PC-3 (cell line): Measurements from ENCODE around the gene STK11IP. TPM values are rescaled to one million over a fixed set of nuclear protein-coding genes. Genes with fewer than 3 reads are reported as not detected.

Experiments
- ATAC-seq: fragments of 200-7000 bp; cut with Tn5 transposase; 2 replicates; pipeline ENCODE4 v1.9.1; 2020; ENCODE audit warnings: mild to moderate bottlenecking, moderate library complexity
- BruUV-seq: library from RNA; stranded (reverse); fragments of 400-500 nt; replicated peaks from 2 replicates; lab custom pipeline; 2021; lab: Mats Ljungman, UMichigan
- CTCF ChIA-PET: fragments of 300-600 bp; sonication (Branson Sonifier 250); formaldehyde crosslinking; loops from one replicate; lab custom pipeline; 2022; ENCODE audit warnings: antibody characterized with exemption; lab: Charles Lee
- POLR2A ChIA-PET: fragments of 300-600 bp; sonication (Branson Sonifier 250); formaldehyde crosslinking; loops from one replicate; lab custom pipeline; 2022; ENCODE audit warnings: antibody characterized with exemption; ENCODE audit not compliant: unreplicated experiment; lab: Charles Lee
- DNase-seq: peaks from one replicate; pipeline ENCODE4 v3.0.0-alpha.2; 2015
- H2AFZ ChIP-seq: fragments of 300-600 bp; sonication (generic); 2 replicates; pipeline ENCODE4 v1.6.0; 2016; ENCODE audit warnings: antibody characterized with exemption, low read length
- H3F3A ChIP-seq: fragments of 300-600 bp; sonication (generic); one replicate; pipeline ENCODE4 v1.6.0; 2017; ENCODE audit warnings: antibody characterized with exemption, low read length, control low read depth, mild to moderate bottlenecking; ENCODE audit not compliant: unreplicated experiment
- H3K27ac ChIP-seq: fragments of 300-600 bp; sonication (generic); 2 replicates; pipeline ENCODE4 v1.5.1; 2016; ENCODE audit warnings: mild to moderate bottlenecking, low read length
- H3K27me3 ChIP-seq: fragments of 300-600 bp; sonication (generic); 2 replicates; pipeline ENCODE4 v1.6.1; 2016; ENCODE audit warnings: low read length, mixed read lengths
- H3K36me3 ChIP-seq: fragments of 300-600 bp; sonication (generic); 2 replicates; pipeline ENCODE4 v1.6.1; 2016; ENCODE audit warnings: low read depth, mixed run types, low read length, mixed read lengths
- H3K4me1 ChIP-seq: fragments of 300-600 bp; sonication (generic); 2 replicates; pipeline ENCODE4 v1.5.1; 2016; ENCODE audit warnings: low read length; ENCODE audit not compliant: insufficient read depth
- H3K4me2 ChIP-seq: fragments of 300-600 bp; sonication (generic); 2 replicates; pipeline ENCODE4 v1.6.0; 2016; ENCODE audit warnings: low read length
- H3K4me3 ChIP-seq: fragments of 300-600 bp; sonication (generic); 2 replicates; pipeline ENCODE4 v1.5.1; 2016; ENCODE audit warnings: mild to moderate bottlenecking, low read length, mixed read lengths
- H3K79me2 ChIP-seq: fragments of 300-600 bp; sonication (generic); 2 replicates; pipeline ENCODE4 v1.6.1; 2017; ENCODE audit warnings: low read length, mixed read lengths
- H3K9ac ChIP-seq: fragments of 300-600 bp; sonication (generic); 2 replicates; pipeline ENCODE4 v1.6.0; 2016; ENCODE audit warnings: mild to moderate bottlenecking, low read length
- H3K9me2 ChIP-seq: fragments of 300-600 bp; sonication (generic); replicated peaks from 2 replicates; pipeline ENCODE4 v1.6.1; 2016; ENCODE audit warnings: mixed run types, low read length, mixed read lengths
- H3K9me3 ChIP-seq: fragments of 300-600 bp; sonication (generic); 2 replicates; pipeline ENCODE4 v1.6.1; 2016; ENCODE audit warnings: low read length, mixed read lengths
- H4K20me1 ChIP-seq: fragments of 300-600 bp; sonication (generic); 2 replicates; pipeline ENCODE4 v1.6.1; 2016; ENCODE audit warnings: low read length, mixed read lengths
- EZH2 ChIP-seq: fragments of 300-600 bp; sonication (generic); IDR thresholded peaks from one replicate; pipeline ENCODE4 v1.6.1; 2017; ENCODE audit warnings: antibody characterized with exemption, mild to moderate bottlenecking, low read length; ENCODE audit not compliant: unreplicated experiment
- EZH2phosphoT487 ChIP-seq: fragments of 300-600 bp; sonication (generic); IDR thresholded peaks from 2 replicates; pipeline ENCODE4 v1.6.1; 2018; ENCODE audit warnings: mild to moderate bottlenecking, antibody characterized with exemption, low read length, borderline replicate concordance
- intact Hi-C: fragments of 100-400 bp; cut with micrococcal nuclease; formaldehyde crosslinking; loops from 2 replicates; pipeline ENCODE4 v1.9.0; 2023
- total RNA-seq: library from RNA; depleted of rRNA; stranded (reverse); fragments of >200 nt; gene quantifications from 2 replicates; pipeline ENCODE4 v1.2.3, GENCODE V29; 2014
- TF ChIP-seq, protein P1 (sequence below): fragments of 300-600 bp; sonication (generic); conservative IDR thresholded peaks from 2 replicates; pipeline ENCODE4 v1.5.1; 2017; ENCODE audit warnings: antibody characterized with exemption, low read depth, mild to moderate bottlenecking, low read length

The STK11IP gene
- total RNA-seq, 1 experiment from 2014 or later, result 17.7 TPM

- no TSS peak for BruUV-seq
- Histone ChIP-seq H3K9ac (no peak overlapping the region), H3K36me3 (no peaks in the 10 kb centered on the region), H3K4me2 (no peak overlapping the region), H3K27ac (no peak overlapping the region), H3K27me3 (no peaks in the 10 kb centered on the region), H3K4me1 (peaks cover 14% of the 10 kb centered on the region), H3K79me2 (no peaks in the 10 kb centered on the region), H2AFZ (no peak overlapping the region), H4K20me1 (no peaks in the 10 kb centered on the region), H3K9me3 (0 out of 2 replicates have a peak, but pooled peaks cover 3% of the 10 kb centered on the region), H3K4me3 (no peak overlapping the region), H3F3A (no peaks in the 10 kb centered on the region), H3K9me2 (no peaks in the 10 kb centered on the region)
- ChIA-PET CTCF (no interaction called here), POLR2A (no interaction called here)
- TF ChIP-seq, protein P1, sequence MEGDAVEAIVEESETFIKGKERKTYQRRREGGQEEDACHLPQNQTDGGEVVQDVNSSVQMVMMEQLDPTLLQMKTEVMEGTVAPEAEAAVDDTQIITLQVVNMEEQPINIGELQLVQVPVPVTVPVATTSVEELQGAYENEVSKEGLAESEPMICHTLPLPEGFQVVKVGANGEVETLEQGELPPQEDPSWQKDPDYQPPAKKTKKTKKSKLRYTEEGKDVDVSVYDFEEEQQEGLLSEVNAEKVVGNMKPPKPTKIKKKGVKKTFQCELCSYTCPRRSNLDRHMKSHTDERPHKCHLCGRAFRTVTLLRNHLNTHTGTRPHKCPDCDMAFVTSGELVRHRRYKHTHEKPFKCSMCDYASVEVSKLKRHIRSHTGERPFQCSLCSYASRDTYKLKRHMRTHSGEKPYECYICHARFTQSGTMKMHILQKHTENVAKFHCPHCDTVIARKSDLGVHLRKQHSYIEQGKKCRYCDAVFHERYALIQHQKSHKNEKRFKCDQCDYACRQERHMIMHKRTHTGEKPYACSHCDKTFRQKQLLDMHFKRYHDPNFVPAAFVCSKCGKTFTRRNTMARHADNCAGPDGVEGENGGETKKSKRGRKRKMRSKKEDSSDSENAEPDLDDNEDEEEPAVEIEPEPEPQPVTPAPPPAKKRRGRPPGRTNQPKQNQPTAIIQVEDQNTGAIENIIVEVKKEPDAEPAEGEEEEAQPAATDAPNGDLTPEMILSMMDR, result no peak
- TF ChIP-seq EZH2 (no peak), EZH2phosphoT487 (no peak)
- DNase-seq (no peak), ATAC-seq (no peak)
- intact Hi-C loops, result no loop called here
These were observed 65.6 kb downstream of the STK11IP start for GRCh38 chr2:219663116-219663762.

GRCh38 chr2:219664041-219664440 lies 66.4 kb downstream of the STK11IP start:
- Histone ChIP-seq H3K9ac (no peak overlapping the region), H3K4me2 (no peak overlapping the region), H3K27ac (no peak overlapping the region), H3K9me3 (0 out of 2 replicates have a peak, but pooled peaks cover 3% of the 10 kb centered on the region), H3K4me3 (no peak overlapping the region), H3K36me3 (no peaks in the 10 kb centered on the region), H3F3A (no peaks in the 10 kb centered on the region), H2AFZ (no peak overlapping the region), H3K9me2 (no peaks in the 10 kb centered on the region), H3K79me2 (no peaks in the 10 kb centered on the region), H3K27me3 (no peaks in the 10 kb centered on the region), H4K20me1 (no peaks in the 10 kb centered on the region), H3K4me1 (peaks cover 11% of the 10 kb centered on the region)
- intact Hi-C loops, result no loop called here
- ATAC-seq, result no peak
- TF ChIP-seq EZH2phosphoT487, result no peak
- TF ChIP-seq, protein P1, result no peak
- no peak for TF ChIP-seq EZH2
- DNase-seq, result no peak
- ChIA-PET CTCF (no interaction called here), POLR2A (no interaction called here)
- no TSS peak for BruUV-seq

GRCh38 chr2:219664944-219665343 lies 67.3 kb downstream of the STK11IP start:
- no peaks in the 10 kb centered on the region for H3K27me3 ChIP-seq
- H3K9me3 ChIP-seq, result 0 out of 2 replicates have a peak, but pooled peaks cover 3% of the 10 kb centered on the region
- no peaks in the 10 kb centered on the region for H4K20me1 ChIP-seq
- no peaks in the 10 kb centered on the region for H3K9me2 ChIP-seq
- no peak overlapping the region for H3K9ac ChIP-seq
- peaks cover 11% of the 10 kb centered on the region for H3K4me1 ChIP-seq
- no TSS peak for BruUV-seq
- no peak overlapping the region for H3K4me2 ChIP-seq
- no peaks in the 10 kb centered on the region for H3K79me2 ChIP-seq
- DNase-seq (no peak), ATAC-seq (no peak)
- ChIA-PET POLR2A (no interaction called here), CTCF (interaction anchor here (0.6 kb wide), 1 partner anchor 22 kb away, joined by 5 read pairs; no protein-coding TSS in a partner anchor)
- no peak overlapping the region for H2AFZ ChIP-seq
- intact Hi-C loops, result no loop called here
- no peaks in the 10 kb centered on the region for H3K36me3 ChIP-seq
- no peak overlapping the region for H3K27ac ChIP-seq
- TF ChIP-seq, protein P1, result no peak
- no peak for TF ChIP-seq EZH2
- no peak for TF ChIP-seq EZH2phosphoT487
- no peaks in the 10 kb centered on the region for H3F3A ChIP-seq
- H3K4me3 ChIP-seq, result no peak overlapping the region
